OCI-LY3 (cell line): ENCODE results near the gene COL4A2.

Experiments used
- H2AFZ ChIP-seq: fragments of 200-600, 300-600 bp; shearing (Covaris generic); 2 replicates; pipeline ENCODE4 v1.6.0; 2014; ENCODE audit warnings: antibody characterized with exemption, low read depth, low read length
- H3K27ac ChIP-seq: fragments of 200-600, 300-600 bp; sonication (generic); 2 replicates; pipeline ENCODE4 v1.5.1; 2014; ENCODE audit warnings: mild to moderate bottlenecking, low read length, moderate library complexity, mixed read lengths
- H3K27me3 ChIP-seq: fragments of 200-600, 300-600 bp; sonication (generic); 2 replicates; pipeline ENCODE4 v1.6.1; 2014; ENCODE audit warnings: low read depth, low read length, mixed read lengths
- H3K36me3 ChIP-seq: fragments of 200-600, 300-600 bp; sonication (generic); replicated peaks from 2 replicates; pipeline ENCODE3; 2014; ENCODE audit warnings: low read depth, low read length, mixed read lengths
- H3K4me1 ChIP-seq: fragments of 300-600, 200-600 bp; sonication (generic); 2 replicates; pipeline ENCODE4 v1.6.1; 2014; ENCODE audit warnings: low read length, mixed read lengths
- H3K4me2 ChIP-seq: fragments of 200-600, 300-600 bp; sonication (generic); 2 replicates; pipeline ENCODE4 v1.6.1; 2014; ENCODE audit warnings: low read length, mixed read lengths
- H3K4me3 ChIP-seq: fragments of 300-600, 200-600 bp; sonication (generic); 2 replicates; pipeline ENCODE4 v1.5.1; 2014; ENCODE audit warnings: antibody characterized with exemption, mild to moderate bottlenecking, low read length, moderate library complexity
- H3K79me2 ChIP-seq: fragments of 300-600, 200-600 bp; shearing (Covaris generic); 2 replicates; pipeline ENCODE4 v1.6.1; 2014; ENCODE audit warnings: mild to moderate bottlenecking, low read length, mixed read lengths
- H3K9ac ChIP-seq: fragments of 300-600, 200-600 bp; shearing (Covaris generic); 2 replicates; pipeline ENCODE4 v1.6.0; 2014; ENCODE audit warnings: mild to moderate bottlenecking, low read length, moderate library complexity
- H3K9me3 ChIP-seq: fragments of 200-600, 300-600 bp; shearing (Covaris generic); 2 replicates; pipeline ENCODE4 v1.6.1; 2014; ENCODE audit warnings: low read length, mixed read lengths; ENCODE audit not compliant: insufficient read depth
- H4K20me1 ChIP-seq: fragments of 200-600, 300-600 bp; sonication (generic); 2 replicates; pipeline ENCODE4 v1.6.1; 2016; ENCODE audit warnings: low read length, mixed read lengths; ENCODE audit not compliant: insufficient read depth
- CTCF ChIP-seq: fragments of 200-600, 300-600 bp; sonication (generic); IDR thresholded peaks from 2 replicates; pipeline ENCODE4 v1.5.1; 2014; ENCODE audit warnings: antibody characterized with exemption, low read length, low read depth
- EZH2phosphoT487 ChIP-seq: fragments of 200-600 bp; shearing (Covaris generic); IDR thresholded peaks from 2 replicates; pipeline ENCODE4 v1.6.1; 2018; ENCODE audit warnings: antibody characterized with exemption, mixed run types, low read depth

COL4A2 gene

GRCh38 chr13:110478405-110479214, 171.5 kb downstream of the COL4A2 start:
- no peak overlapping the region for H3K4me2 ChIP-seq
- no peak overlapping the region for H3K9ac ChIP-seq
- no peak overlapping the region for H2AFZ ChIP-seq
- no peaks in the 10 kb centered on the region for H3K79me2 ChIP-seq
- no peak overlapping the region for H3K4me3 ChIP-seq
- H3K36me3 ChIP-seq = no peaks in the 10 kb centered on the region
- H3K9me3 ChIP-seq = no peaks in the 10 kb centered on the region
- H3K27me3 ChIP-seq = peaks cover 64% of the 10 kb centered on the region
- H3K27ac ChIP-seq = no peak overlapping the region
- H3K4me1 ChIP-seq = peaks cover 22% of the 10 kb centered on the region
- H4K20me1 ChIP-seq = no peaks in the 10 kb centered on the region
- TF ChIP-seq CTCF (no peak), EZH2phosphoT487 (no peak)

DNA sequence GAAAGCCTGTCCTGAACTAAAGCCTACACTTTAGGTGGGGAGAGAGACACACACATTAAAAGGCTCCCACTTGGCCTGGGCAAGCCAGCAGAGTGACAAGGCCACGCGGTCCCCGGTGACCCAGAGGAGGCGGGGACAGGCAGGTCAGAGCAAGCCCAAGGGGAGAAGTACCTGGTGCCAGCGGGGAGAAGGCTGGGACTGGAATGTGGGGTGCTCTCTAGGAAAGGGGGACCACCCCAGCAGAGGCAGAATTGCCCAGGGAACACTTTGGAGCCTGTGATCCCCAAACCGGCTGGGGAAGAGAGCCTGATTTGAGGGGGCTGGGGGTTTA, 172.1 kb downstream of the COL4A2 start:
- Histone ChIP-seq H3K36me3 (no peaks in the 10 kb centered on the region), H3K4me2 (no peak overlapping the region), H3K79me2 (no peaks in the 10 kb centered on the region), H3K27ac (no peak overlapping the region), H4K20me1 (no peaks in the 10 kb centered on the region), H3K9me3 (no peaks in the 10 kb centered on the region), H3K4me3 (no peak overlapping the region), H3K4me1 (peaks cover 22% of the 10 kb centered on the region), H3K27me3 (peaks cover 67% of the 10 kb centered on the region), H3K9ac (no peak overlapping the region), H2AFZ (no peak overlapping the region)
- TF ChIP-seq EZH2phosphoT487 (no peak), CTCF (no peak)

GRCh38 chr13:110479648-110480047, 172.6 kb downstream of the COL4A2 start:
- Histone ChIP-seq H3K36me3 (no peaks in the 10 kb centered on the region), H3K27me3 (peaks cover 72% of the 10 kb centered on the region), H3K4me2 (no peak overlapping the region), H3K79me2 (no peaks in the 10 kb centered on the region), H3K27ac (no peak overlapping the region), H3K4me1 (peaks cover 20% of the 10 kb centered on the region), H2AFZ (no peak overlapping the region), H3K9ac (no peak overlapping the region), H3K9me3 (no peaks in the 10 kb centered on the region), H3K4me3 (no peak overlapping the region), H4K20me1 (no peaks in the 10 kb centered on the region)
- TF ChIP-seq EZH2phosphoT487 (no peak), CTCF (no peak)

DNA sequence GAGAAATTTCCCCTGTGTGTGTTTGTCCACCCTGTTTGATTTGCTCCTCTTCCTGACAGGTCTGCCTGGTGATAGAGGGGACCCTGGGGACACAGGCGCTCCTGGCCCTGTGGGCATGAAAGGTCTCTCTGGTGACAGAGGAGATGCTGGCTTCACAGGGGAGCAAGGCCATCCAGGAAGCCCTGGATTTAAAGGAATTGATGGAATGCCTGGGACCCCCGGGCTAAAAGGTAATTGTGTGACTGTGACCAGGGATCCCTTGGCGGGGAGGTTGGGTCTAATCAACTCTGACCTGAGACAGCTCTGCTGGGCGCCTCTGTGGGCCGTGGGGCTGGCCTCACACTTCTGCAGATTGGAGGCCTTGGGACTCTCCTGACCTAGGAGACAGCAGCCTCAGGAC, 173.1 kb downstream of the COL4A2 start:
- peaks cover 15% of the 10 kb centered on the region for H3K4me1 ChIP-seq
- TF ChIP-seq CTCF (no peak), EZH2phosphoT487 (no peak)
- no peak overlapping the region for H3K4me3 ChIP-seq
- H4K20me1 ChIP-seq = no peaks in the 10 kb centered on the region
- no peak overlapping the region for H3K9ac ChIP-seq
- no peaks in the 10 kb centered on the region for H3K9me3 ChIP-seq
- H3K79me2 ChIP-seq = no peaks in the 10 kb centered on the region
- H3K4me2 ChIP-seq = no peak overlapping the region
- peaks cover 75% of the 10 kb centered on the region for H3K27me3 ChIP-seq
- H3K36me3 ChIP-seq = no peaks in the 10 kb centered on the region
- H2AFZ ChIP-seq = no peak overlapping the region
- H3K27ac ChIP-seq = no peak overlapping the region
